HPDE6-E6E7 (cell line): Measurements from ENCODE around the gene MIER2.

Source experiments
- DNase-seq: peaks from one replicate; pipeline ENCODE4 v3.0.0; 2011; ENCODE audit warnings: missing footprints; ENCODE audit errors: extremely low spot score

Gene MIER2

DNA sequence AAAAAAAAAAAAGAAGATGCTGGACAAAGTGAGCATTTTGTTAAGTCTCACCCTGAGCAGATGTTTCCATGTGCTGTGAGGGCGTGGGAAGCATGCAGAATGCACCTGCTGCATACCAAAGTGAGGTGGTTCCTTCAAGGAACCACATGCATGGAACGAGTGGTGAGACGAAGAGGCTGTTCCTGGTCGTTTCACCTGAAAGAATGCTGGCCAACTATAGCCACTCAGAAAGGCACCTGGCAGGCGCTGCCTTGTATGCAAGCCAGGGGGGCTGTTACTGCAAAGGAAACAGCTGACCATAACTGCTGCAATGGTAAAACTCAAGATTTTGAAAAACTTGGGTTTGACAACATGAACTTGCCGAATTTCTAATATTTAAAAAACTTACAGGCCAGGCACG lies 14.7 kb downstream of the MIER2 start:
- DNase-seq: no peak

DNA sequence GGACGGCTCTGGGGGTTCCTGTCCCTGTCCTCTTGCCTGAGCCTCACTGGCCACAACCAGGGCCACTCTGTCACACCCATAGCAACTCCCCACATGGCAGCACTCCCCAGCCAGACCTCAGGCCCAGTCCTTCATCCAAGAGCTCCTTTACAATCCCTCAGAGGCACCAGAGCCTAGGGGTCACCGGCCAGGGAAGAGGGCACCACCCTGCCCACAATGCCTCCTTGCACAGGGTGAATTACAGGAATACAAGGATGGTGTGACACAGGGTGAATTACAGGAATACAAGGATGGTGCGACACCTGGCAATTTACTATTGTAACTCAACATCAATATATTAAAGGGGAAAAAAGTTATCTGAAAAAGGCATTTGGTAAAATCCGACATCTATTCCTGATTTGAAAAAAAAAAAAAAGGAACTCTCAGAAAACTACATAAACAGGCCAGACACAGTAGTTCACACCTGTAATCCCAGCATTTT lies 16.5 kb downstream of the MIER2 start:
- no peak for DNase-seq

DNA sequence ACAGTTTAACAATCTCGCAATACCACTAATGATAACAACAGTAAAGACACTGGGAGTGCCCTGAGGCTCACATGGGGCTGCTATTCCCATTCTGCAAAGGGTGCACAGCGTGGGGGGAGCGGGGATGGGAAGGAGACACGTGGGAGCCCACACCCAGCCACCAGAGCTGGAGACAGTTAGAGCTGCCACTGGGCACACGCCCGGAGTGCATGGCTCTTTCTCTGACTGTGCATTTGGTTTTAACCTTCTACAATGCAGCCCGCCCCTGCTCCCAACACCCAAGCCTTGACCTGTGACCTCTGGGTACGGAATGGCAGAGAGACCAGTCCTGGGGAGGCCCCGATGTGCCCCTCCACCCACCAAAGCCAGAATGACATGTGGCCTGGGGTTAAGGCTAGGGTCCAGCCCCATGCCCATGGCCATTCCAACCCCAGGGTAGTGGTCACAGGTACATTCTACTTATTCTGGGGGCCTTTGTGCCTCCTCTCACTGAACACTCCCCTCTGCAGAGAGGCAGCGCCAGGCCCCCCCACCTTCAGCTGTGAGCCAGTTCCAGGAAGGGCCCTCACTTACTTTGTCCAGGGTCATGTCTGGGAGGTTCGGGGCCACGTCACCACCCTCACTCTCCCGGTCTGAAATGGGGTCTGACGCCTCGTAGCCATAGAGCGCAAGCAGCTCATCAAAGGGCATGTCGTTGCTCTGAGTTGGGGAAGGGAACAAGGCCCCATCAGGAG lies 17.1 kb downstream of the MIER2 start:
- no peak for DNase-seq

DNA sequence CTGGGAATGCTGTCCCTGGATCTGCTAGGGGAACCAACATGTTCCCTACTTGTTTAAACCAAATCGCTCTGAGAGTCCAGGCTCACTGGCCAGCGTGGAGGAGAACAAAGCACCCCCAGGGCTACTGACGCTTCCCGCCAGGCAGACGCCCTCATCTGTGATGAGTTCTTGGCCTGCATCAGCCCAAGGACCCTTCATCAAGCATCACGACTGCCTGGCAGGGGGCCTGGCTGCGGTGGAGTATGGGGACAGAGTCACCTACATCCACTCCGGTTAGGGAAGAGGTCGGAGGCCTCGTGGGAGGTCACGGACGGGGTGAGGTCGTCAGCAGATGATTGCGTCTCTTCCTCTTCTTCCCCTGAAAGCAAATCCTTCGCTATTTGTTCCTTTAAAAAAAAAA lies 17.7 kb downstream of the MIER2 start:
- DNase-seq: no peak

DNA sequence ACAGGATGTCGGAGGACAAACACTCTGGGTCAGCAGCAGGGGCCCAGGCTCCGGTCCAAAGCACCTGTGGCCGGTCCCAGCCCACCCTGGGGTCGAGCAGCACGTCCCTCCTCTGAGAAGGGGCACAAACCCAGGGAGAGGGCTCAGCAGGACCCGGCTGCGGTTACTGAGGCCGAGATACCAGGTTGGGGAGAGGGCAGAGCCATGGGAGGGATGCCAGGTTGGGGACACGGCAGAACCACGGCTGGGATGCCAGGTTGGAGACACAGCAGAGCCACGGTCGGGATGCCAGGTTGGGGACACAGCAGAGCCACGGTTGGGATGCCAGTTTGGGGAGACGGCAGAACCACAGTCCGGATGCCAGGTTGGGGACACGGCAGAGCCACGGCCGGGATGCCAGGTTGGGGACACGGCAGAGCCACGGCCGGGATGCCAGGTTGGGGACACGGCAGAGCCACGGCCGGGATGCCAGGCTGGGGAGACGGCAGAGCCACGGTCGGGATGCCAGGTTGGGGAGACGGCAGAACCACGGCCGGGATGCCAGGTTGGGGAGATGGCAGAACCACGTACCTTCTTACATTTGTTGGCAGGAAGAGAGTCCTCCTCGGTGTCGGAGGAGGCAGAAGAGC lies 18.5 kb downstream of the MIER2 start:
- no peak for DNase-seq

DNA sequence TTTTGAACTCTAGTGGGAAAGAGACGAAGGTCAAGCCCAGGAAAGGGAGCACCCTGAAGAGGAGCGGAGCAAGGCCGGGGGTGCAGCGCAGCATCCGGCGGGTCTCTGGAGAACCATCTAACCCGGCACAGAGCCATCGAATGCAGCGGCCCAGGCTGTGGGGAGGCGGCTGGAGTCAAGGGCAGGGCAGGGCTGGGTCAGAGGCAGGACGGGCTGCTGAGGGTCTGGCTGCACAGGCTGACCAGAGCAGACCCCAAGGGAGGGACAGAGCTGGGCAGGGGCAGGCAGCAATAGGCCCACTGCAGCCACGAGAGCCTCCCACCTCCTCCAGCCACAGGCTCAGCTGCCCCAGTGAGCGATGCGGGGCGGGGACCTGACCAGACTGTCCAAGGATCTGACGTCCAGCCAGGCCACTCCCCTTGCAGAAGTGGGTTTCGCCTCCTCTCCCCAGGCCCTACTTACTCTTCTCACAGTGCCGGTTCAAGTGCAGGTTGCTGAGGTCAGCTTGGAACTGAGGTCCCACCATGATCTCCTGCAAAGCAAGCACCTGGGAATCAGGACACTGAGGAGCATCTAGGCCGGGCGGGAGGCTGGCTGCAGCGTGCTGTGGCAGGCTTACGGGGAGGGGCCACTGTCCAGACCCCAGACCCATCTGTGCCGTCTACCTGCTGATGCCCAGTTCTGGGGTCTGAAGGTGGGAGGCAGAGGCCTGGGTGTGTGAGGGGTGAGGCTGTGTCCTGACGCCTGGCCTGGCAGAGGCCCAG lies 19.2 kb downstream of the MIER2 start:
- DNase-seq: no peak

DNA sequence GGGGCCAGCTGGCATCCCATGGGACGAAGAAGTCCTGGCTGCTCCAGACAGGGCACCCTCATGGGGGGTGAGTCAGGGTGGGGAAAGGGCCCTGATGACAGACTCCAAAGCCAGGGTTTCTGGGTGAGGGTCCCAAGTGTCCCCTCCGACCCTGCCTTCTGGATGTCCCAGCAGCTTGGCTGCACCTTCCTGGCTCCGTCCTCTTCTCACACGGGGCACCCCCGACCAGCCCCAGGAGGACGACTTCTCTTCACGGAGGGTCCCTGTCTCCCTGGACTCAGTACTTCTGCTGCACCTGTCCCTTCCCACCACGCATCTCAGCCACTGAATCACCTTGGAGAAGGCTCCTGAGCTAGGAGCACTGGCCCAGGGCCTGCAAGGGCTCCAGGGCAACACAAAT lies 19.9 kb downstream of the MIER2 start:
- DNase-seq: no peak

DNA sequence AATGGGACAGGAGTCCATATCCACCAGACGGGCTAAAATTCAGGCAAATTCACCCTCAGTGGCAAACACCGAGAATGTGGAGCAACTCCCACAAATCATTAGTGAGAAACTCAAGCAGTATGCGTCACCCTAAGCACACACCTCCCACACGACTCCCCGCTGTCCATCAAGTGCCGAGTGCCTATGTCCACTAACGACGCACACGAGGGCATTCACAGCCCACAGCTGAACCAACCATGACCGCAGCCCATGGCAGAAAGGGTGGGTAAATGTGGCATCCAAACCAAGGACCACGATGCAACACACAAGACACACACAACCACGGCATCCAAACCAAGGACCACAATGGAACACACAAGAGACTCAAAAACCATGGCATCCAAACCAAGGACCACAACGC lies 22.0 kb downstream of the MIER2 start:
- DNase-seq: no peak

DNA sequence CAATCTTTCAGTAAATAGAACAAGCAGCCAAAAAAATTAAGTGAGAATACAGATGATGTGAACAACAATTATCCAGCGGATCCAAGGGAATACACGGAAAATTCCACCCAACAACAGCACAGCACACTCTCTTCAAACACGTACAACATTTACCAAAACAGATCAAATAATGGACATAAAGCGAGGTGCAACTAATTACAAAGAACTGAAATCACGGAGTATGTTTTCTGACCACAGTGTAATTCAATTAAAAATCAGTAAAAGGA lies 26.2 kb downstream of the MIER2 start:
- no peak for DNase-seq

DNA sequence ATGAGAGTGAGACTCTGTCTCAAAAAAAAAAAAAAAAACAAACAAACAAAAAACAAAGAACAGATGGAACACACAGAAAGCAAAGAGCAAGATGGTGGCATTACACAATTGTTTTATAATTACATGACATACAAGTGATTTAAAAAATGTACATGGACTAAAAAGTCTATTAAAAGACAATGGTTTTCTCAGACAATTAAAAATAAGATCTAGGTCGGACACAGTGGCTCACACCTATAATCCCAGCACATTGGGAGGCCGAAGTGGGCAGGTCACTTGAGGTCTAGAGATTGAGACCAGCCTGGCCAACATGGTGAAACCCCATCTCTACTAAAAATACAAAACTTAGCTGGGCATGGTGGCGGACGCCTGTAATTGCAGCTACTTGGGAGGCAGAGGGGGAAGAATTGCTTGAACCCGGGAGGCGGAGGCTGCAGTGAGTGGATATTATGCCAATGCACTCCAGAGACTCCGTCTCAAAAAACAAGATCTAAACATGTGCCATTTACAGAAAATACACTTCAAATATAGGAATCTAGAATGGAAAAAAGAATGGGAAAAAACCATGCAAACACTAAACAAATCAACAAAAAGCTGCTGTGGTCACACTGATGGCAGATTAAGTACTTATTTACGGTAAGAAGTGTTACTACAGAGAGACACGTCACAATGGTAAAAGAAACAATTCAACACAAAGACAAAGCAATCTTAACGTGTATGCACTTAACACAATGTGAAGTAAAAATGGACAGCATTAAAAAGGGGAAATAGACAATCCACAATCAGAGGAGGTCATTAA lies 26.7 kb downstream of the MIER2 start:
- no peak for DNase-seq

DNA sequence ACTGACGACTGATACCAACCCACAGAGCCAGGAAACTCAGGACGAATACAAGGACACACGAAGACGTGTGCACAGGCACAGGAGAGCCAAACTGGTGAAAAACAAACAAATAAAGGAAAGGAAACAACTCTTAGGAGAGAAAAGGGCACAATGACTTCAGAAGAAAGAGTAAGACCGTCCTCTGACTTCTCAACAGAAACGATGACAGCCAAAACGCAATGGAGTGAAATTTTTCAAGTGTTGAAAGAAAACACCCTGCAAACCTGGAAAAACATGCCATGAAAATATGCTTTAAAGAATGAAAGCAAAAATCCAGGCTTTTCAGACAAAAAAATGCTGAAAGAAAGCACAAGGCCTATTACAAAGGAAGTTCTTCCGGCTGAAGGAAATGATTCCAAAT lies 28.8 kb downstream of the MIER2 start:
- no peak for DNase-seq

DNA sequence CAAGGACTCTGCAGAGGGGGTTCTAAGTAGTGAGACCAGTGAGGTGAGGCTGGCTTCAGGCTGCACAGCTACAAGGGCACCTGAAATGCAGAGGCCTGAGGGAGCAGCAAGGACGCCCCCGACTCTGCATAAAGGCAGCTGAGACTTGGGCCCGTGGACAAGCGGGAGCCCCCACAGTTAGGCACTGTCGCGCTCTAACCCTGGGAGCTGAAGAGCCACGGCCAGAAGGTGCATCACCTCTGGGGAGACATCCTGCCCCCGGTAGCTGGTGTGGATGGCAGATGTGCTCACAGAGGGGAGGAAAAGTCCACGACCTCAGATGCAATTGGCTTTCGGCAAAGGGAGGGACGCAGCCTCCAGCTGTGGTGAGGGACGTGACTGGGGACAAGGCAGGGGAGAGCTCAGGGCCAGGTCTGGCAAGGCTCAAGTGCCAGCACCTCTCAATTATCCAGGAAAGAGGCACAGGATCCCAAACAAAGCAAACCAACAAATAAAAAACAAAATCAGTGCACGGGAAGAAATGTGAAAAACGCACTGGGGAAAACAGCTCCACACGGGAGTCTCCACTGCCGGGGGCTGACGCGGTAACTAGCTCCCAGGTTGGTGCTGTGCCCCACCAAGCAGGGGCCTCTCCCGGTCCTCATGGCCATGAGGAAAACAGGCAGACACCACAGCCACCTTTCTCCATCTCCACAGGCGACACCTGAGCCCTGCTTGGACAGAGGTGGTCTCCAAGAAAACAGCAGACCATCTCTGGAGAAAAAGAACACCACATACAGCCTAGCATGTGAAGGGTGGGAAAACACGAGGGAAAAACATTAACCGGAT lies 30.4 kb downstream of the MIER2 start:
- no peak for DNase-seq

DNA sequence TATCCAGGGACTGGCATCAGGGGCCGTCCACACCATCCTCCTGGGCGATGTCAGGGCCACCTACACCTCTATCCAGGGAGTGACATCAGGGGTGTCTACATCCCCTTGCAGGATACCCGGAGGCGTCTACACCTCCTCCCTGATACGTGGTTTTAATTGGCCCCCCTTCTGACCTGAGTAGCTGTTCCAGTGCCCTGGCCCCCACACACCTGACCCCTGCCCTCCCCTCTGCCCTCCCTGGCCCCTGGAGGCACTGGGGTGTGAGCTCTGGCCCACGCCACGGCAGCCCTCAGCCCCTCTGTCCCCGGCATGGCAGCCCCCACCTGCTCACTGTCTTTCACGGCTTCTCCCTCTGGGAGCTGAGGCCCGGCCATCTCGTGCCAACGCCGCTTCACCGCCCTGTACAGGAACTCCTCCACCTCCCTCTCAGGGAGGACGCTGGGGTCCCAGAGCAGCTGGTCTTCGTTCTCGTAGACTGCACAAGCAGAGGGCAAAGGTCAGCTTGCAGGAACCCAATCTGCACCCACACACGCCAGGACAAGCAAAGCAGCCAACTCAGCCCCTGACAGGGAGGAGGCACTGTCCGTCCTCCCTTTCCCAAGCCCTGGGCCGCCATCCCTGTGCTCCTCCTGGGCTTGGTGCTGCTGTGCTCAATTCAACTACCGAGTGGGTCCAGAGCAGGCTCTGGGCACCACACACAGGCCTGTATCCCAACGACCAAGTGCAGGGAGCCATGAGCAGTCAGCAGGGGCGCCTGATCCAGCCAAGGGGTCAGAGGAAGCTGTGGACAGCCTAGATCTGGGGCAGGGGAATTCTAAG lies 31.2 kb downstream of the MIER2 start:
- no peak for DNase-seq

DNA sequence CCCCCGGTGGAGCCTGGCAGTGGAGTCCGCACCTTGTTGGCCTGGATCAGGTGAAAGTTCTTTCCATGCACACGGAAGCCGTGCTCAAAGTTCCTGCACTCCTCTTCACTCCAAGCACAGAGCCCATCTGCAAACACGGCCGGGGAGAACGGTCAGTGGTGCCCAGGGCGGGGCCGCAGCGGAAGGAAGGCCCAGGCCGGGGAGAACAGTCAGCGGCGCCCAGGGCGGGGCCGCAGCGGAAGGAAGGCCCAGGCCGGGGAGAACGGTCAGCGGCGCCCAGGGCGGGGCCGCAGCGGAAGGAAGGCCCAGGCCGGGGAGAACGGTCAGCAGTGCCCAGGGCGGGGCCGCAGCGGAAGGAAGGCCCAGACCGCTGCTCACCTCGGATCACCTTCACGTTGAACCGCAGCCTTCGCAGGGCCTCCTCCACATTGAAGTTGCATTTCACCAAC lies 32.8 kb downstream of the MIER2 start:
- DNase-seq: no peak

DNA sequence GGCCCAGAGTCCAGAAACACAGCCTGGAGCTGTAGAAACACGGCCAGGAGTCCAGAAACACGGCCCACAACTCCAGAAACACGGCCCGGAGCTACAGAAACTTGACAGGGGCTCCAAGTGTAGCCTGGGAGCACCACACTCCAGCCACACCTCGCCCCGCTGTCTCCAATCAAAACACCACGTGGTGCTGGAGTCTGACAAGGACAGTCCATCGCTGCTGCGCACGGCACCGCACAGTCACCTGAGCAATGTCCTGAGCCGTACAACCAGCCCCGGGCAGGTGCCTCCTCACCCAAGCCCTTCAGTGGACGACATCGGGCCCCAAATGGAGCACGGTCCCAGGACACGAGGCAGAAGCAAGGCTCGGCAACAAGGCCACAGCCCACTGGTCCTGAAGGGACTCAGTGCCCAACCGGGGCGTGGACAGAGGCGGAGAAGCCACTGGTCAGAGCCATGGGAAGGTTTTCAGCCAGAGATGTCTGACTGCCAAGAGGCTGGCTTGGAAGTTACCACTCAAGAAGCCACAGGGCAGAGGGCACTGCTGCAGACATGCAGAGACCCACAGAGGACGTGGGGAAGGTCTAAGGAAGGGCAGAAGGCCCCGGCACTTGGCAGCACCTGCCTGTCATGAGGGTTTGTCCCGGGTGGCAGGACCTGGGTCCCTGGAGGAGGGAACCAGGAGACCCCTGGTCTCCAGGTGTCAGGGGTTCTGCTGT lies 33.7 kb downstream of the MIER2 start:
- no peak for DNase-seq

DNA sequence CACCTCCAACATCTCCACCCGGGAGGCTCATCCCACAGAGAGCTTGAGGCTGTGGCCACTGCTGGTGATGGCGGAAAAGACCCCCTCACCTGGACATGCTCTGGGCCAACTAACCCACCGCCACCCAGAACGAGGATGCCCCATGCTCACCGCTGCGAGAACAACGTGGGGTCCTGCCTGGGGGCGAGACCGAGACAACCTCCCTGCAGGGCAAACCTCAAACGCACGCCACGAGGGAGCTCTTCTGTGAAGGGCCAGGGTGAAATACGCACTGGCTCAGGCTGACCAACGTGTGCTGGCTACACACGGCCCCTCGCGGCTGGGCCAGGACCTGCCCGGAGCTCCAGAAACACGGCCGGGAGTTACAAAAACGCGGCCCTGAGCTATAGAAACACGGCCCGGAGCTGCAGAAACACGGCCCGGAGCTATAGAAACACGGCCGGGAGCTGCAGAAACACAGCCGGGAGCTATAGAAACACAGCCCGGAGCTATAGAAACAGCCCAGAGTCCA lies 34.4 kb downstream of the MIER2 start:
- no peak for DNase-seq

DNA sequence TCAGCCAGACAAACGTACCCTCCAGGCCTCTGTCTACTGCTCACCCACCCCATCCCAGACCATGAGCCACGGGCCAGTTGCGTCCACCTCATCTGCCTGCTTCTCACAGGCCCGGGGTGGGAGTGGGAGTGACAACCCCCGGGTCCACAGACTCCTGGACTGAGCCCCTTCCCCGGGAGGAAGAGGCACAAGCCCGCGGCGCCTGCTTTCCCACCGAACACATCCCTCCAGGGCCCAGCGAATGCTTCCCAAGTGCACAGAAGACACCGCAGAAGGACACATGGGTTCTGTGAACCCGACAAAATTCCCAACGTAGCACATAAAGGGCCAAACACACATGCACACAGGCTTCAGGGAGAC lies 35.4 kb downstream of the MIER2 start:
- DNase-seq: no peak

DNA sequence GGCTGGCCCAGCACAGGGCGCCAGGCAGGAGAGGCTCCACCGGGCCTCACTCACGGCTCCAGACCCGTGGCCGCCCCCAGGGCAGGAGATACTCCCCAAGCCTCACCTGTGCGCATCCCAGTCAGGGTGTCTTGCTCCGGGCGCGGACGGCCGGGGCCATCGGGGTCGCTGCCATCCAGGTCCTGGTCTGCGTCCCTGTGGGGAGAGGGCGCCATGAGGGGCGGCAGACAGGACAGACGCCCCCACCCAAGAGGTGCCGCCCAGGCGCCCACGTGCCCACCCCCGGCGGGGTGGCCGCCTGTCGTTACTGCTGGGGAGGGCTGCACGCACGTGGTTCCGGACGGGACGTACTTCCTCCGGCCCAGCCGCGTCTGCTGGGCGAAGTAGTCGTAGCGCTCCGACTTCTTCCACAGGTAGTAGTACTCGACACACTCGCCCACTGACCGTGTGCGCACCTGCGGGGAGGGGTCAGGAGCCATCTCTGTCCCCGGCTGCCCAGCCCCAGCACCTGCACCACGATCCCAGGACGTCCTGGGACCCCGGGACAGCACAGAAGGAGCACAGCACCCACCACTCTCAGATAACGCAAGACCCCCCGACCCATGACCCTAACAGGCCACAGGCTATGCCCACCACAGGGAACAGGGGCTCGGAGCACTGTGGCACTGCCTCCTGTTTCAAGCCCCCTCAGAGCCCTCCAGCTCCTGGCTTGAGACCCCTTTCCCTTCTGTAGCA lies 36.0 kb downstream of the MIER2 start:
- no peak for DNase-seq
